Ectodermal cell (in vitro differentiated cells): ENCODE data around the gene GRID2.

ENCODE experiments used
- H3K27ac ChIP-seq: 2 replicates; pipeline ENCODE4 v1.7.0; 2013; ENCODE audit warnings: mild to moderate bottlenecking, low read depth, low read length; ENCODE audit not compliant: insufficient read depth, poor library complexity, severe bottlenecking
- H3K27me3 ChIP-seq: 2 replicates; pipeline ENCODE4 v1.7.0; 2013; ENCODE audit warnings: mild to moderate bottlenecking, low read length; ENCODE audit not compliant: insufficient read depth, control insufficient read depth, poor library complexity, severe bottlenecking
- H3K36me3 ChIP-seq: one replicate; pipeline ENCODE4 v1.7.0; 2013; ENCODE audit warnings: low read length; ENCODE audit not compliant: control insufficient read depth, insufficient read depth
- H3K4me1 ChIP-seq: one replicate; pipeline ENCODE4 v1.7.0; 2013; ENCODE audit warnings: low read length; ENCODE audit not compliant: control insufficient read depth, insufficient read depth
- H3K4me3 ChIP-seq: 2 replicates; pipeline ENCODE4 v1.7.0; 2013; ENCODE audit warnings: low read depth, low read length, control low read depth; ENCODE audit not compliant: insufficient read depth
- H3K9me3 ChIP-seq: 2 replicates; pipeline ENCODE4 v1.7.0; 2013; ENCODE audit warnings: mild to moderate bottlenecking, low read length, moderate library complexity; ENCODE audit not compliant: control insufficient read depth
- WGBS, 2 experiments: methylation state at CpG; one replicate each; pipeline ENCODE4 v1.1.7; 2013; ENCODE audit warnings: missing lambda C conversion rate in 2 of 2; 5-methylcytosine and 5-hydroxymethylcytosine counted together

The GRID2 gene

DNA sequence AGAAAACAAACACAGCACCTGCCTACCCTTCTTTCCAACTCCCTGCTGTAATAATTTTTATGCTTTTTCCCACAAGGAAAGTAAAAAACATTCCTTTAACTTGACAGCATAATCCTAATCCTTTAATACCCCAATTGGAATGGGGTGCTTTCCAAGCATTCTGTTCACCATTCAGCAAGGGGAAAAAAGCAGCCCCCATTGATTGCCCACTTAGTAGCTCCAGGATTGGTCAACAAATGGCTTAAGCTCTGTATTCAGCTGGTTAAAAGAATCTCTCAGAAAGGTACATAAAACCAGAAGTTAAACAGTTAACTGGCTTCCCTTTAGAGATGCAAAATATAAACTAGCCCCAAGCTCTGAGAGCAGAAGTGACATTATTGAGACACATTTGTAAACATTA, 1330.0 kb downstream of the GRID2 start:
- Histone ChIP-seq H3K4me3 (no peak overlapping the region), H3K9me3 (no peaks in the 10 kb centered on the region), H3K4me1 (no peaks in the 10 kb centered on the region), H3K36me3 (no peaks in the 10 kb centered on the region), H3K27me3 (no peaks in the 10 kb centered on the region), H3K27ac (no peak overlapping the region)

DNA sequence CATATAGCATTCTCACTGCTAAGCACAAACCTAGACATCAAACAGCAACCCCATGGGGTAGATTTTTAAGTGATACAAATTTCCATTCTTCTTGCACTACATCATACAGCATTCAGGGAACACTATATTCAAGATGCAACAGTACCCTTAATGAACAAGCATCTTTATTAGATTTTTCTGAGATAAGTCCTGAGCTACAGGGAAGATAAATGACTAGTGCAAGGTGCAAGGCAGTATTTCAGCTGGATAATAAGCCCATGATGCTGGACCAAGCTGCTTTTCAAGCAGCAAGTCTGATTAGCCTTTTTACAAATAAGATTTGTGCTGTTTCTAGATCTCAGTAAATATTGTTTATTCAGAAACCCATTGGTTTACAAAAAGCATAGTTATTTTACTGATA, 1332.2 kb downstream of the GRID2 start:
- Histone ChIP-seq H3K4me3 (no peak overlapping the region), H3K27ac (no peak overlapping the region), H3K27me3 (no peaks in the 10 kb centered on the region), H3K9me3 (no peaks in the 10 kb centered on the region), H3K4me1 (no peaks in the 10 kb centered on the region), H3K36me3 (no peaks in the 10 kb centered on the region)

DNA sequence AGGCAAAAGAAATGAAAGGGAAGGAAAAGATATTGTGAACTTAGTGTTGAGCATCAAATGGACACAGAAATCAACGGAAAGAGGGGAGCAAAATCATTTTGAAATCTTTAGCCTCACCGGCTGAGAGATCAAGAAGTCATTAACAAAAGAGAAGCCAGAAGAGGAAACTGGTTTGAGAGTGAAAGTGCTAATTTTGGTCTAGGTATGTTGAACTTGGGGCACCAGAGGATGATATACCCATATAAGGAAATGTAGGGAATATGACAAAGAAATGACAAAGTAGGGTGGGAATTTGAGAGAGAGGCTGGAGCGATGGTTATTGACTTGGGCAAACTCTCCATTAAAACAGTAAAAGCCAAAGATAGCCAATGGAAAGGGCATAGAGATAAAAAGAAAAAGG, 1341.4 kb downstream of the GRID2 start:
- H3K27me3 ChIP-seq: no peaks in the 10 kb centered on the region
- 95 to 99% methylated on average over 3 of the region's 3 CpGs for WGBS, 2 experiments
- no peaks in the 10 kb centered on the region for H3K36me3 ChIP-seq
- H3K27ac ChIP-seq: no peak overlapping the region
- H3K9me3 ChIP-seq: no peaks in the 10 kb centered on the region
- H3K4me1 ChIP-seq: no peaks in the 10 kb centered on the region
- no peak overlapping the region for H3K4me3 ChIP-seq

DNA sequence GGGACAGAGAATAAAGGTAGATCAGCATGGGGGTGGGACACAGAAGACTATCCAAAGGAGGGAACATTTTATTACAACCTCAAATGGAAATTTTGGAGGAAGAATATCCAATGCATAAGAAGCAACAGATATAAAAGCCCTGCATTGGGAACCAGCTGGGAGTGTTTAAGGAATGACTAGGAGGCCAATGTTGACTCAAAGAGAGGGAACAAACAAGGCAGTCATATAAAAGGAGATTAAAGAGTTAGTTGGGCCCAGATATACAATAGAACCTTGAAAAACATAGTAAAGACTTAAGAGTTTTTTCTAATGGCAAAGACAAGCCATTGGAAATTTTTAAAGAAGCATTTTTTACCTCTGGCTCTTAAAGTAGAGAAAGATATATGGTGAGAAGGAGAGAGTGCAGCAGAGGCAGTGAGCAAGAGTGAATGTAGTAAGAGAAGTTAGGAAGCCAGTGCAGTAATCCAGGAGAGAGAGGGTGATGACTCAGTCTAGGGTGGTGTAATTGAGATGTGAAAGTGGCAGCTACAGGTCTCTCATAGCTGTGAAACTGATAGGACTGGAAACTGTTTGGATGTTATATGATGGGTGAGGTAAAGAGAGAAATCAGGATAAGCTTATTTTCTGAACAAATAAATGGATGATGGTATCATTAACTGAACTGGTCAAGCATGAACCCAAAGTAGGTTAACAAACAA, 1342.6 kb downstream of the GRID2 start:
- no peaks in the 10 kb centered on the region for H3K36me3 ChIP-seq
- H3K27me3 ChIP-seq: no peaks in the 10 kb centered on the region
- H3K4me3 ChIP-seq: no peak overlapping the region
- H3K9me3 ChIP-seq: no peaks in the 10 kb centered on the region
- no peaks in the 10 kb centered on the region for H3K4me1 ChIP-seq
- no peak overlapping the region for H3K27ac ChIP-seq

DNA sequence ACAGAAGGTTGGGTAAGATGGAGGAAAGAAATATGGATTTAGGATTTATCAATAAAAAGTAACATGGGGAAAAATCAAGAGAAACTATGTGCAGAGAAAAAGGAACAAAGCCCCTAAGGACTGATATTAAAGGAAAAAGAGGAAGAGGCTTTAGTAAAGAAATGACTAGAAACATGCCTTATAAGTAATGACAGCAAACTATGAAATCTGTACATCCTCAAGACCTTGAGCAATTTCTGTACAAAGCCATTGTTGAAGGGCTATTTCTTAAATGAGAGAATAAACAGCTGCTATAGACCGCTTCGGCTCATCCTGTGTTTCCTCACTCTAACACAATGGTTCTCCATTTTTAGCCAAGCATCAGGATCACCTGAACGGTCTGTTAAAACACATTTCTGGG, 1344.5 kb downstream of the GRID2 start:
- H3K9me3 ChIP-seq: no peaks in the 10 kb centered on the region
- H3K27ac ChIP-seq: no peak overlapping the region
- WGBS, 2 experiments: 91 to 94% methylated on average over 3 of the region's 3 CpGs
- no peak overlapping the region for H3K4me3 ChIP-seq
- no peaks in the 10 kb centered on the region for H3K36me3 ChIP-seq
- H3K27me3 ChIP-seq: no peaks in the 10 kb centered on the region
- H3K4me1 ChIP-seq: no peaks in the 10 kb centered on the region

DNA sequence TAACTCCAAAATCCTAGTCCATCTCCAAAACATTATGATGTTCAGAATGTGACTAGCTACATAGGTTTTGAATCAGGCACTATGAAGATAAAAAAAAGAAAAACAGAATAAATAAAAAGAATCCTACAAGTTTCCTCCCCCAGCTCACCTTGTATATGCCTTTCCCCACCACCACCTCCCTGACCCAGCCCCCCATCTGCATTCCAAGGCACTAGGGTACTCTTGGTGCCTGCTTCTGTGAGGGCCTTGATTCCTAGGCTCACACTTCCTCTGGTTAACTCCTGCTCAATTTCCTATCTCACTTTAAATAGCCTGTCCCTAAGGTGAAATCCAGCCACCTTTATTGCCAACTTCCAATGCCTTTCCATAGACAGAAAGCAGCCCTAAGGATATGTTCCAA, 1346.1 kb downstream of the GRID2 start:
- H3K27me3 ChIP-seq: no peaks in the 10 kb centered on the region
- no peaks in the 10 kb centered on the region for H3K36me3 ChIP-seq
- H3K9me3 ChIP-seq: no peaks in the 10 kb centered on the region
- no peak overlapping the region for H3K4me3 ChIP-seq
- no peak overlapping the region for H3K27ac ChIP-seq
- no peaks in the 10 kb centered on the region for H3K4me1 ChIP-seq

DNA sequence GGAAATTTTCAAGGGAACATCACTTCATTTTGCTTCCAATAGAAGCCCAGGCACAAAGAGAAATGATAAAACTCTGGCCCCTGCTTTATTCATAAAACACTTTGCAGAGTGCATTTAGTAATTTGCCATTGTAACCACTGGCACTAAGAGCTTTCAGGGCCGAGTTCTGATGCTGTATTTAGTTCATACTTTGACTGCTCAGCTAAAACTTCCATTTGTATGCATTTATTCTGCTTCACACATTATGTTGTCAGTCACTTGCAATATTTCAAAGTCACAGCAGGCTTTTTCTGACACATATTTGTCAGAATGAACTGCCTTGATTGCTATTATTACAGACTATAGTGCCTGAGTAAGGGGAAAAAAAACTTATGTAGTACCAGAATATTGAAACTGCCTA, 1350.4 kb downstream of the GRID2 start:
- no peak overlapping the region for H3K27ac ChIP-seq
- no peaks in the 10 kb centered on the region for H3K36me3 ChIP-seq
- no peak overlapping the region for H3K4me3 ChIP-seq
- no peaks in the 10 kb centered on the region for H3K4me1 ChIP-seq
- H3K9me3 ChIP-seq: no peaks in the 10 kb centered on the region
- 89 to 92% methylated on average over 1 of the region's 1 CpG for WGBS, 2 experiments
- H3K27me3 ChIP-seq: no peaks in the 10 kb centered on the region

DNA sequence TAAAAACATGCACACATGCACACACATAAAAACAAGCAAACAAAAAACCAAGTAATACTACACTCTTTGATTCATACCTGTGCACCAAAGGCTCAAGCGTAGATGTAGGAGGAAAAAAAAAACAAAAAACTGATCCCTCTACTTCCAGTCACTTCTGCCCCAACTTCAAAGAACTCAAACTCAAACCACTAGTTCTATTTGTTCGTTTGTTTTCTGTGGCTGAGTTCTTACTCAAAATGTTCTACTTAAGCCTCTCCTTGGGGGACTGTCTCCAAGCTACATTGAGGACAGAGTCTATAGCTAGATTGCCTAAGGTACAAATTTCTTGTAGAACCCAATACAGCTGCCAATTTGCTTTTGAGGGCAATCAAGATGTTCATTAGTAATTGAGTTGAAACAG, 1353.8 kb downstream of the GRID2 start:
- Histone ChIP-seq H3K36me3 (no peaks in the 10 kb centered on the region), H3K27me3 (no peaks in the 10 kb centered on the region), H3K4me3 (no peak overlapping the region), H3K27ac (no peak overlapping the region), H3K4me1 (no peaks in the 10 kb centered on the region), H3K9me3 (no peaks in the 10 kb centered on the region)
- WGBS, 2 experiments: 93 to 100% methylated on average over 2 of the region's 2 CpGs

DNA sequence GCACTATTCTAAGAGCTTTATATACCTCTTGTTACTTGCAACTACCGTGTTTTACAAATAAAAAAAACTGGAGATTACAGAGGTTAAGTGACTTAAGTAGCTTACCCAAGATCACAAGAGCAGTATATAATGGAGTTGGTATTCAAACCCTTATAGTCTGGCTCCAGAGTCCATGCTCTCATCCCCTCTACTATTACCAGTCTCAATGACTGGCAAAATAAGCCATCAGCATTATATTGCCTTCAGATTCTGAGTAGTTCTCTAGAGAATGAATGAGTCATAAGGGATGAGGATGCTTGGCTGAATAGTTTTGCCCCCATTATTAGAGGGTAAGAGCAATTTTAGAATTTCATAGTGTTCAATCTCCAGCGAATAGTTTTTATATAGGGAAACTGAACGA, 1354.7 kb downstream of the GRID2 start:
- Histone ChIP-seq H3K9me3 (no peaks in the 10 kb centered on the region), H3K27ac (no peak overlapping the region), H3K36me3 (no peaks in the 10 kb centered on the region), H3K4me3 (no peak overlapping the region), H3K4me1 (no peaks in the 10 kb centered on the region), H3K27me3 (no peaks in the 10 kb centered on the region)
- 92 to 95% methylated on average over 2 to 3 of the region's 3 CpGs for WGBS, 2 experiments

DNA sequence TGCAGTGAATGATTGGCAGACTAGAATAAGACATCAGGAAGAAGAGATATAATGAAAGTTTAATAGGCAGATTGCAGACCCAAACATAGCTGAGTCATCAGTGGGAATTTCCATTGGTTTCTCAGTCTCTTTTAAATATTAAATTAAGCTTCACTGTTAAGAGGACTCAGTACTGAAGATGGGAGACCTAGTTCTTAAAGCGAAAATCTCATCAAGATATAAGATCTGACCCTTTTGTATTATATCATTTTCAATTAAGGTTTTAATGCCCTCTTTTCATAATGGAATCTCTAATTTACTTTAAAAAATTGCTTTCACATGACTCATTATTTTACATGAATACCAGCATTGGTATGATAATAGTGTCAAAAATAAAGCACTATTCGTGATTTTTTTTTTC, 1355.9 kb downstream of the GRID2 start:
- WGBS, 2 experiments: no CpG with 5 or more reads among the region's 2 CpGs
- Histone ChIP-seq H3K4me1 (no peaks in the 10 kb centered on the region), H3K27ac (no peak overlapping the region), H3K36me3 (no peaks in the 10 kb centered on the region), H3K9me3 (no peaks in the 10 kb centered on the region), H3K4me3 (no peak overlapping the region), H3K27me3 (no peaks in the 10 kb centered on the region)

DNA sequence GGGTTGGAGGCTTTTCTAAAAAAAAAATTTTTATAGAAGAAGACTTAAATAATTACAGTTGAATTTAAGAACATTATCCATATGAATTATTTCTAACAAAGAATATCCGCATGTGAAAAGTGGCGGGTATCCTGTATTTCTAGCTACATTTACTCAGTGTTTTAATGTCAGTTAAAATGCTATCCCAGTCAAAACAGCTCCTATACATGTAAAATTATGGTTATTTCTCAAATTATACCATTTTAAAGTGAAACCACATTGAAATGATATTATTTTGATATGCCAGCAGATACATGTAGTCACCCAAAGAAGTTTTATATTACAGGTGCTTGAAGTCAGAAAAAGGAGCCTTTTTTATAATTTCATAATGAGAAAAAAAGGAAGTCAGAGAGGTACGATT, 1356.3 kb downstream of the GRID2 start:
- Histone ChIP-seq H3K9me3 (no peaks in the 10 kb centered on the region), H3K4me3 (no peak overlapping the region), H3K36me3 (no peaks in the 10 kb centered on the region), H3K27ac (no peak overlapping the region), H3K27me3 (no peaks in the 10 kb centered on the region), H3K4me1 (no peaks in the 10 kb centered on the region)
- 100% methylated on average over 3 of the region's 3 CpGs; no CpG with 5 or more reads in 1 of the 2 experiments for WGBS, 2 experiments
